GM19023 (cell line): Measurements from ENCODE around the gene SAAL1.
"Not testable (repeated sequence)": the region's sequence is repeated elsewhere in the genome, so short reads cannot be mapped to it uniquely, and the experiment has no call there.

Source experiments
- ATAC-seq: cut with Tn5 transposase; IDR thresholded peaks from one replicate; pipeline ENCODE4 v1.9.1; 2021; ENCODE audit warnings: mild to moderate bottlenecking, moderate library complexity; ENCODE audit not compliant: unreplicated experiment

SAAL1 gene

GRCh38 chr11:18105802-18106574, at the start of gene SAAL1:
Gene SAAL1, minus strand, starts transcription at chr11:18106082. Its CDS starts 41 bp downstream, at chr11:18106041.
- peak; percentile 98 for ATAC-seq

DNA sequence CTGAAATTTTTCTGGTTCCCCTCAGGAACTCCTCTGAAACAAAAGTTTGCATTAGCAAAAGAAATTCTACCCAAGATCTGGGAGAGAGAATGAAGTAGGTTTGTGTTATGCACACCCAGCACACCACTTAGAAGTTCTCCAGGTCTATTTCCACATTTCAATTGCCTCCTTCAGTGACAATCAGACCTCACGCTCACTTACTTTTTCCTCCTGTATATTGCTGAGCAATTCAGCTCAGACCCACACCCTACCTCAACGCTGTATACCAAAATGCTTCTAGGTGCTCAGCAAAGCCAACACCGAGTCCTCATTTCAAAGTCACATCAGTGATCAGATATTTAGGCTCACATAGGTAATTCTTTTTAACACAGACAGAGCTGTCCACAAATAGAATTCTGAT, 45.7 kb upstream of the SAAL1 start:
- ATAC-seq: no peak

DNA sequence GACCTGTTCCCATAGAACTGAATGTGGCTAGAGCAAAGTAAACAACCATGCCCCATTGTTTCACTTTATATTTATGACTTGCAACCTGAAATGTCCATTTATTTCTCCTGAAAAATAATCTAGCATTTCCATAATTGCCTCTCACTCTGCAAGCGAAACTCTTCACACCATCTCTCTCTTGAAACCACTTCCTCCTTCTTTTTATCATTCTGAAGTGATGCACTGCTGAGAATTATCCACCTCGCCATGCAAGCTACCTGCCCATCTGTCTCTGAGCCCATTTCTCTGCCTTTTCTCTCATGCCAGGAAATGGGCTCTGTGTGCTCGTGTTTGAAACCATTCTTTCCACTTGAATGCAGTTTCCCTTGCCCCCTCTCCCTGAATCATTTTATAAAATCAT, 40.0 kb upstream of the SAAL1 start:
- no peak for ATAC-seq

DNA sequence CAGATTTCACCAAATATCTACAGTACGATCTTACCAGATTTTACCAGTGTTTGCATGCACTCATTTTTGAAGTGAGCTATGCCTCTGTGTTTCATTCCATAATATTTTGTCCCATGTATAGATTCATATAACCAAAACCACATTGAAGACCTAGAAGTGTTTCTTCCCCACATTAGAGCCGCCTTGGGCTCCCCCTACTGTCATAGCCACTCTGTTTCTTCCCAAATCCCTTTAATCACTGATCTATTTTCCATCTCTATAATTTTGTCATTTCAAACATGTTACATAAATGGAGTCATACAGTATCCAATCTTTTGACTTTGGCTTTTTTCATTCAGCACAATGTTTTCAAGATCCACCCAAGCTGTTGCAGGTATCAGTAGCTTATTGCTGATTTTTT, 39.1 kb upstream of the SAAL1 start:
- ATAC-seq: no peak

DNA sequence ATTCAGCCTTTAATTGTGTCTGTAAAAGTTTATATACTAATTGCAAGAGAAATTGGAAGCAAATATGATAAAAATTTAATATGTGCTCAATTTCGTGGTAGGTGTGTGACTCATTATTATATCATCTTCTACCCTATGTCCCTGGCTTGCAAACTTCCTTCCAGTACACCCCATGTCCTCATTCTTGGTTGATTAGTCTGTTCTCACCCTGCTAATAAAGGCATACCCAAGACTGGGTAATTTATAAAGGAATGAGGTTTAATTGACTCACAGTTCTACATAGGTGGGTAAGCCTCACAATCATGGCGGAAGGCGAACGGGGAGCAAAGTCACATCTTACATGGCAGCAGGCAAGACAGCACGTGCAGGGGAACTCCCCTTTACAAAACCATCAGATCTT, 38.4 kb upstream of the SAAL1 start:
- no peak for ATAC-seq

- ATAC-seq: no peak
Observed at GRCh38 chr11:18140145-18140544, 34.3 kb upstream of the SAAL1 start.

DNA sequence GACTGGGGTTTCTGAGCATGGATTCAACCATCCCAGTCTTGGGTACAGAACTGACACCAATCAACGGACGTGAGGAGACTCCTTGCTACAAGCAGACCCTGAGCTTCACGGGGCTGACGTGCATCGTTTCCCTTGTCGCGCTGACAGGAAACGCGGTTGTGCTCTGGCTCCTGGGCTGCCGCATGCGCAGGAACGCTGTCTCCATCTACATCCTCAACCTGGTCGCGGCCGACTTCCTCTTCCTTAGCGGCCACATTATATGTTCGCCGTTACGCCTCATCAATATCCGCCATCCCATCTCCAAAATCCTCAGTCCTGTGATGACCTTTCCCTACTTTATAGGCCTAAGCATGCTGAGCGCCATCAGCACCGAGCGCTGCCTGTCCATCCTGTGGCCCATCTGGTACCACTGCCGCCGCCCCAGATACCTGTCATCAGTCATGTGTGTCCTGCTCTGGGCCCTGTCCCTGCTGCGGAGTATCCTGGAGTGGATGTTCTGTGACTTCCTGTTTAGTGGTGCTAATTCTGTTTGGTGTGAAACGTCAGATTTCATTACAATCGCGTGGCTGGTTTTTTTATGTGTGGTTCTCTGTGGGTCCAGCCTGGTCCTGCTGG, 31.4 kb upstream of the SAAL1 start:
- ATAC-seq: no peak

DNA sequence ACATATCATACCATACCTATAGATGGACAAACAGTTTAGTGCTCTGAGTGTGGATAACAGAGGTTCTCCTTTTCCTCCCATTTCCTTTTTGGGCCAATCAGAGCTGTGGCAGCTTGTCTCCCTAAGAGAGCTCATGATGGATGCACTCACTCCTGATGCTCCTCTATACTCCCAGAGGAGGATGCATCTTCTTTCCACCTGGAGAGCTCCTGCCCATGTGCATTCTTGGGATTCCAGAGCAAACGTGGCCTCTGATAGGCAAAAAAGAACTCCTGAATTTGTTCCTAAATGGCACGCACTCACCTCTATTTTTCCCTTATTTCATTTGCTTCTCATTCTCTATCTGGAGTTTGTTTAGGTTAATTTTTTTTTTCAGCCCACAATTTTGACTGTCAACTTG, 29.4 kb upstream of the SAAL1 start:
- no peak for ATAC-seq

DNA sequence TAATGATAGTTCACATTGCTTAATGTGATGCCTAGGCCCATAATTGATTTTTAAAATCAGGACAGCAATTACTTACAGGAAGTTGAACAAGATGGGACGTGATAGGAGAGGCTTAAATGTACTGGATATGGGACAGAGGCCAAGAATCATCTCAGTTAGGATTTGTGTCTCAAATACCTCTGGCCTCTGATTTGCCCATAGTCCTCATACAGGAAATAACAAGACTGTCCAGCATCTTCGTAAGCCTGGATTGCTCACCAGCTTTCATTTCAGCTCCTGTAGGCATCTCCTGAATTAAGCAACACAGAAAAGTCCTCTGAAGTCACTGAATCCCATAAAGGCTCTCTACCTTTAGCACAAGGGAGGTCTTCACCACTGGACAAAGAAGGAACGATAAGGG, 26.5 kb upstream of the SAAL1 start, which contains the start of gene MRGPRX3:
MRGPRX3 (plus strand) TSS at position 231 of the 400 bp plus-strand sequence. CDS start 4,632 bp downstream, outside the sequence.
- ATAC-seq: no peak

GRCh38 chr11:18131115-18131514, 25.2 kb upstream of the SAAL1 start:
- ATAC-seq: not testable (repeated sequence)

GRCh38 chr11:18121331-18121828, 15.5 kb upstream of the SAAL1 start:
- ATAC-seq: not testable (repeated sequence)

DNA sequence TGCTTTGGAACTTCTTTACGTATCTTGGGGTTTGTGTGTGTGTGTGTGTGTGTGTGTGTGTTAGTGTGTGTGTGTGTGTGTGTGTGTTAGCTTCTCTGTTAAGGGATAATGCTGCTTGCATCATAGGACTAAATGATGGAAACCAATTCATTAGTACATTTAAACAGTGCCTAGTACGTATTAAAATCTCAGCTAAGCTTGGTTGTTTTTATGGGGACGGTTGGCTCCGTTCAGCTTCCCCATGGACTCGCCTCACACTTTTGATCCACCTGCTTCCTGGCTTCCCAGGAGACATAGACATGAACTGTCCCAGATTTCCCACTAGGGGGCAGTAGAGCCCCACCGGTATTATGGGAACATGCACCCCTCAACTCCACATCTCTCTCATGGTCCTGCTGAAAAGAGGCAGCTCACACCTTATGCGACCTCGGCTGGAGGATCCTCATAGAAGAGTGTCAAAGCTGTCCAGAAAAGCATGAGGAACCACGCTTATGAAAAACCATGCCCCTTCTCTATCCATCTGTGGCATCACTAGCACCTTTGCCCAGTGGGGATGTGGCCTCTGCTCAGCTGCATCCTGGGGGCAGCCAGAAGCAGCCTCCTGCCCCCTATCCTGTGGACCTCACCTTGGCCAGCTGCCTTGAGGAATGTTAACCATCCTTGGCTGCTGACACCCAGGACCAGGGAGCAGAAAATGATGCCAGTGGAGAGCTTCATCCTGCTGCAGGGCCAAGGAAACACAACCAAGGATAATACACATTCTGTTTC, 9.7 kb upstream of the SAAL1 start:
- ATAC-seq: peak; percentile 82

GRCh38 chr11:18111005-18111404, 5.1 kb upstream of the SAAL1 start:
- no peak for ATAC-seq

- ATAC-seq: no peak
Observed at GRCh38 chr11:18108254-18108653, 2.4 kb upstream of the SAAL1 start.

- no peak for ATAC-seq
Observed at GRCh38 chr11:18106688-18107087, 806 bp upstream of the SAAL1 start.

DNA sequence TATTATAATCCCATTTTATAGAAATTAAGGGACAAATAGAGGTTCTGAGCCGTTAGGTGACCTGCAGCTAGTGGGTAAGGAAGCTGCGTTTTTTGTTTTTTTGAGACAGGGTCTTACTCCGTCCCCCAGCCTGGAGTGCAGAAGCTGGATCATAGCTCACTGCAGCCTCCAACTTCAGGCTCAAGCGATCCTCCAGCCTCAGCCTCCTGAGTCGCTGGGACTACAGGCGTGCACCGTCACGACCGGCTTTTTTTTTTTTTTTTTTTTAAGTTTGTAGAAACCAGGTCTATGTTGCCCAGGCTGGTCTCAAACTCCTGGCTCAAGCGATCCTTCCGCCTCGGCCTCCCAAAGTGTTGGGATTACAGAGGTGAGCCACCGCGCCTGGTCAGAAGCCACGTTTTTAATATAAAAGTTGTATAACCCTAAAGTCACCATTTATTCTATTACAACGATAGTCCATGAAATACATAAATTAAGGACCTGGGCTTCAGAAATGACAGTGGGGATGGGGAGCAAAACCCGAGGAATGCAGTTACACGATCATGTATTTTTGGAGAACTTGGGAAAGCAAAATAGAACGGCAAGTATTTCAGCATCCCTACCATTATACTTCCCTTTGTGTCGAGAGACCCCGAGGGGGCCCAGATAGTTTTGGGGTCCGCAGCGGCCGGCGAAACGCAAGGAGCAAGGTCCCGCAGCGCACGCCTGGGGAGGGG, 638 bp downstream of the SAAL1 start:
- ATAC-seq: no peak

DNA sequence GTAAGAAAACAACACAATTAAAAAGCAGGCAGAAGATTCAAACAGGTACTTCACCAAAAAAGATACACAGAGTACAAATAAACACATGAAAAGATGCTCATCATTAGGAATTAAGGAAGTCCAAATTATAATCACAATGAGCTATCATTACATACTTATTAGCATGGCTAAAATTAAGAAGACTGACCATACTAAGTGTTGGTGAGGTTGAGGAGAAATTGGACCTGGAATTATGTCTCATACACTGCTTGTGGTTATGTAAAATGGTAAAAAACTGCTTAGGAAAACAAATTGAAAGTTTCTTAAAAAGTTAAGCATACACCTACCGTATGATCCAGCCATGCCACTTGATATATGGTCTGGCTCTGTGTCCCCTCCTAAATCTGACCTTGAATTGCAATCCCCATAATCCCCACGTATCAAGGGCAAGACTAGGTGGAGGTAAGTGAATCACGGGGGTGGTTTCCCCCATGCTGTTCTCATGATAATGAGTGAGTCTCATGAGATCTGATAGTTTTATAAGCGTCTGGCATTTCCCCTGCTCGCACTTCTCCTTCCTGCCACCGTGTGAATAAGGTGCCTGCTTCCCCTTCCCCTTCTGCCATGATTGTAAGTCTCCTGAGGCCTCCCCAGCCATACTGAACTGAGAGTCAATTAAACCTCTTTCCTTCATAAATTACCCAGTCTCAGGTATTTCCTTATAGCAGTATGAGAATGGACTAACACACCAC, 4.8 kb downstream of the SAAL1 start:
- no peak for ATAC-seq

GRCh38 chr11:18093959-18094358, 11.9 kb downstream of the SAAL1 start:
- ATAC-seq: no peak

GRCh38 chr11:18091731-18092130, 14.2 kb downstream of the SAAL1 start:
- ATAC-seq: no peak

DNA sequence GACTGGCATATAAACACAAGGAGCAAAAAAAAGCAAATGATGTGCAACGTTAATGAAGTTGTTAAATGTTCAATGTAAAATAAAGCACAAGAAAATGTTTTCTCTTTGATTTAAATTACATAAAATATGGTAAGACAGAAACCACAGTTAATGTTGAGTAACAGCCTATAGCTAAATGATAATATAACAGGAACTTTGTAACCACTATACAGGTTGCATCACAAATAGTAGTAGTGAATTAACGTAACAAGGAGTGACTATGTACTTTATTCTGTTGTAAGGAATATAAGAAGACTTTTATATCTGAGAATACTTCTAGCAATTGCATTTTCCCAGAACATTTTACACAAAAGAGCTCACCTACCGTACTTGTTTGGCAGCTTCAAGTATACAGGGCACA, 16.9 kb downstream of the SAAL1 start:
- no peak for ATAC-seq
